Measurements from ENCODE around the gene PRRX2.

Gene PRRX2

DNA sequence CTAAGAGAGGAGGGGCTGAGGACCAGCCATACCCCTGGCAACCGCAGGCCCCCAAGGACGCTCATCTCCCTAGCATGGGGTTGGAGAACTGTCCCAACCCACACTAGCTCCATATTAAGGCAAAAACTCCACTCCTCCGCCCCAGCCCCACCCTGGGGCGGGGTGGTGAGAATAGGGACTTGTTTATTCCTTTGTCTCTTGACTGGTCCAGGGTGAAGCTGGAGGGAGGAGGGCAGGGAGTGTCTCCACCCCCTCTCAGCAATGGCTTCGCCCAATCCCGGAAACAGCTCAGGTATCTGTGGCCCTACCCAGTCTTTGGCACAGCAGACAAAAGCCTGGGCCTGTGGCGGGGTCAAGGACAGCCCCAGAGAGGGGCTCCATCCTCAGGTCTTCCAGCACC lies 16.9 kb downstream of the PRRX2 start:
- no peak overlapping the region for H3K4me3 ChIP-seq (ENCODE audit: low read depth, low read length)
- TF ChIP-seq, protein P1, sequence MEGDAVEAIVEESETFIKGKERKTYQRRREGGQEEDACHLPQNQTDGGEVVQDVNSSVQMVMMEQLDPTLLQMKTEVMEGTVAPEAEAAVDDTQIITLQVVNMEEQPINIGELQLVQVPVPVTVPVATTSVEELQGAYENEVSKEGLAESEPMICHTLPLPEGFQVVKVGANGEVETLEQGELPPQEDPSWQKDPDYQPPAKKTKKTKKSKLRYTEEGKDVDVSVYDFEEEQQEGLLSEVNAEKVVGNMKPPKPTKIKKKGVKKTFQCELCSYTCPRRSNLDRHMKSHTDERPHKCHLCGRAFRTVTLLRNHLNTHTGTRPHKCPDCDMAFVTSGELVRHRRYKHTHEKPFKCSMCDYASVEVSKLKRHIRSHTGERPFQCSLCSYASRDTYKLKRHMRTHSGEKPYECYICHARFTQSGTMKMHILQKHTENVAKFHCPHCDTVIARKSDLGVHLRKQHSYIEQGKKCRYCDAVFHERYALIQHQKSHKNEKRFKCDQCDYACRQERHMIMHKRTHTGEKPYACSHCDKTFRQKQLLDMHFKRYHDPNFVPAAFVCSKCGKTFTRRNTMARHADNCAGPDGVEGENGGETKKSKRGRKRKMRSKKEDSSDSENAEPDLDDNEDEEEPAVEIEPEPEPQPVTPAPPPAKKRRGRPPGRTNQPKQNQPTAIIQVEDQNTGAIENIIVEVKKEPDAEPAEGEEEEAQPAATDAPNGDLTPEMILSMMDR (IDR thresholded peaks at IDR 0.05; ENCODE audit: low read depth, low read length, missing control alignments) = no peak
- in situ Hi-C loops (cut with HindIII; ENCODE audit: low sequenced_read_pairs) = no loop called here
- no peak for DNase-seq (ENCODE audit: low read depth)

DNA sequence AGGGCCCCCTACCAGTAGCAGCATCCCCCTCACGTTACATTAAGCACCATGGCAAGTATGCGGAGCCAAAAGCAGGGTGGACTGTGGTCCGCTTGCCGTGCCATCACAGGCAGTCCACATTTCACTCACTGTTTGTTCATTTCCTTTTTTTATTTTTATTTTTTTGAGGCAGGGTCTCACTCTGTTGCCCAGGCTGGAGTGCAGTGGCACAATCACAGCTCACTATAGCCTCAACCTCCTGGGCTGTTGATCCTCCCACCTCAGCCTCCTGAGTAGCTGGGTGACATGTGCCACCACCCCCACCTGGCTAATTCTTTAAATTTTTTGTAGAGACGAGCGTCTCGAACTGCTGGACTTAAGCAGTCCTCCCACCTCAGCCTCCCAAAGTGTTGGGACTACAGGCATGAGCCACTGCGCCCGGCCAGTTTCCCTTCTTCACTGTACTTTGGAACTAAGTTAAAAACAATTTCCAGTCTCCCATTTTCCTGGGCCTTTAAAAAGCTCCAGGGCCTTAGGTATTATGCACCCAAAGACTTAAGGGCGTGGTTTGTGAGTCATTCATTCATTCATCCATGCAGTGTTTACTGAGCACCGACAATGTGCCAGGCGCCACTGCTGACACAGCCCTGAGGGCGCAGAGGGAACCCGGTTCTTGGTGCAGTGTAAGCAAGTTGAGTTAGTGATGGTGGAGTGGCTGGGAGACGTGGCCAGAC lies 19.9 kb downstream of the PRRX2 start:
- in situ Hi-C loops (cut with HindIII; ENCODE audit: low sequenced_read_pairs) = no loop called here
- no peak overlapping the region for H3K4me3 ChIP-seq (ENCODE audit: low read depth, low read length)
- DNase-seq (ENCODE audit: low read depth) = no peak
- TF ChIP-seq, protein P1 (IDR thresholded peaks at IDR 0.05; ENCODE audit: low read depth, low read length, missing control alignments) = no peak

DNA sequence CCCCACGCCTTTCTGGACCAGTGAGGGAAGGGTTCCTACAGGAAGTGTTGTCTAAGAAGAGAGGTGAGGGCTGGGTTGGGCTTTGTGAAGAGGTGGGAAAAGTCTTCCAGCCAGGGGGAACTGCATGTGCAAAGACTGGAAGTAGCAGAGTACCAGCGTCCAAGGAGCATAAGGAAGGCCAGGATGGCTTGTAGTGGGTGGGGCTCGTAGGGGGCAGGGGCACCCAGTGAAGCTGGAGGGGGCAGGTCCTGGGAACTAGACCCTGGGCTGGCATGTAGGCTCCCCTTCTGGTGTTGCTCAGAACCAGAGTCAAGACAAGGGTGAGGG lies 20.4 kb downstream of the PRRX2 start:
- TF ChIP-seq, protein P1 (IDR thresholded peaks at IDR 0.05; ENCODE audit: low read depth, low read length, missing control alignments) = no peak
- in situ Hi-C loops (cut with HindIII; ENCODE audit: low sequenced_read_pairs) = no loop called here
- DNase-seq (ENCODE audit: low read depth) = no peak
- H3K4me3 ChIP-seq (ENCODE audit: low read depth, low read length) = no peak overlapping the region

DNA sequence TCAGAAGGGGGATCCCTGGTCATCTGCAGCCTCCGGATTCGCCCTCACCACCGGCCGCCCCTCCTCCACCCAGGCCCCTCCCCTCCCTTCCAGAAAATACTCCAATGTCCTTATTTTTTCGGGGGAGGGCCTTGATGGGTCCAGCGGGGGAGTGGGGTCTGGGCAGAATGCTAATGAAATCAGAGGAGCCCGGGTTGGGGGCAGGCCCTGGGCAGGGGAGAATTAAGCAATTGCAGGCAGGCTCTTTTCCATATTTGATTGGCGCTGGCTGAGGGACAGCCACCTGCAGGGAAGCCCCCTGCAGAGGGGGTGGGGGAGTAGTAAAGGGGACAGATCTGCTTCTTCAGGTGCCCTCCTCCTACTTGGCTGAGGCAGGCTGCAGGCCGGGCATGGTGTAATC lies 21.3 kb downstream of the PRRX2 start:
- in situ Hi-C loops (cut with HindIII; ENCODE audit: low sequenced_read_pairs) = no loop called here
- no peak for DNase-seq (ENCODE audit: low read depth)
- no peak overlapping the region for H3K4me3 ChIP-seq (ENCODE audit: low read depth, low read length)
- TF ChIP-seq, protein P1 (IDR thresholded peaks at IDR 0.05; ENCODE audit: low read depth, low read length, missing control alignments) = no peak

DNA sequence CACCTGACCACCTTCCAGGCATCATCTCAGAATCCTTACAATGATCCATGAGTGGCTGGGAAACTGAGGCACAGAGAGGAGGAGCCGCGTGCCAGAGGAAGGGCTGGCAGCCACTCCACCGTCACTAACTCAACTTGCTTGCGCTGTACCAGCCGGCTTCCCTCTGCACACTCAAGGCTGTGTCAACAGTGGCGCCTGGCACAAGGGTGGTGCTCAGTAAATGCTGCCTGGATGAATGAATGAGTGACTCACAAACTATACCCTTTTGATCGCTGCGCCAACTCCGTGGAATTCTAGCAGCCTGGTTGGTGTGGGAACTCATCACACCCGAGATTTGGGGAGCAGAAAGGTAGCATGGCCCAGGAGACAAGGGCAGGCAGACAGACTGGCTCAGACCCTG lies 21.9 kb downstream of the PRRX2 start:
- in situ Hi-C loops (cut with HindIII; ENCODE audit: low sequenced_read_pairs) = no loop called here
- H3K4me3 ChIP-seq (ENCODE audit: low read depth, low read length) = no peak overlapping the region
- DNase-seq (ENCODE audit: low read depth) = no peak
- TF ChIP-seq, protein P1 (IDR thresholded peaks at IDR 0.05; ENCODE audit: low read depth, low read length, missing control alignments) = no peak

DNA sequence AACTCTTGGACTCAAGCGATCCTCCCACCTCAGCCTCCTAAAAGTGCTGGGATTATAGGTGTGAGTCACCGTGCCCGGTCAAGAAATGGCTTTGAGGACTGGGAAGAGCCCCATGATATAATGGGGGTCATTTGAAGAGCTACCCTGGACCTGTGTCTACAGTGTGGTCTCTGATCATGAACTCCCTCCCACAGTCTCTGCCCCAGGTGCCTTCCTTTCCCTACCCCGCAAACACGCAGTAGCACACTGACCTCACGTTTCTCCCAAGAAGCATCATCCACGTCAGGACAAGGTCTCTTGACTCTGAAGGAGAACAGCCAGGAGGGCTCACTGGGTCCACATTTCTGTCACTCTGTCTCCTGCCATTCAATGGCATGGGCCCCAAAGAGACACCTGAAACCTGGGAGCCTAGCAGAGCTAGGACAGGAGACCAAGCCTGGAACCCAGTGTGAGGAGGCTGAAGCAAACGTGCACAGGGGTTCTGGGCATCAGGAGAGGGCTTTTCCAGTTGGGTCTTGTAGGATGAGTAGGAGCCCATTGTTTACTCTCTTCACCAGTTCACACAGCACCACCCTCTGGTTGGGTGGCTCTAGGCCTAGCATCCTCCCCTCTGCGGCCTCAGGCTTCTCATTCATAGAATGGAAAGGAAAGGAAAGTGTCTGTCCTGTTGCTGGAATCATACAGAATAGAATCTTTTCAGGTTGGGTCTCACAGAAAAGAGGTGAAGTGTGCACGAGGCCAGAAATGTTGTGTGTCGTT lies 23.0 kb downstream of the PRRX2 start:
- in situ Hi-C loops (cut with HindIII; ENCODE audit: low sequenced_read_pairs) = no loop called here
- H3K4me3 ChIP-seq (ENCODE audit: low read depth, low read length) = no peak overlapping the region
- TF ChIP-seq, protein P1 (IDR thresholded peaks at IDR 0.05; ENCODE audit: low read depth, low read length, missing control alignments) = no peak
- no peak for DNase-seq (ENCODE audit: low read depth)
